Measurements from ENCODE around the gene PLEKHJ1. TPM values are rescaled to one million over a fixed set of nuclear protein-coding genes. Genes with fewer than 3 reads are reported as not detected.

The PLEKHJ1 gene
- total and polyA plus RNA-seq, 2 of the 8 experiments (the other 6 are each of a cell fraction or from before 2014, with no cell fraction given) = 135 to 187 TPM

GRCh38 chr19:2210206-2210605, 25.9 kb downstream of the PLEKHJ1 start (continued):
- no peak for TF ChIP-seq ATF2 (IDR thresholded peaks at IDR 0.05; ENCODE audit: low read length)
